HEK293 (cell line): Measurements from ENCODE around the gene HINFP.

ENCODE experiments used
- SETDB1 ChIP-seq: IDR thresholded peaks from one replicate; pipeline ENCODE4 v1.6.1; 2017; ENCODE audit warnings: mild to moderate bottlenecking, low read length, moderate library complexity, mixed read lengths; ENCODE audit not compliant: insufficient read length
- SP2 ChIP-seq: fragments of 450-650 bp; formaldehyde crosslinking; IDR thresholded peaks from 2 replicates; pipeline ENCODE4 v1.5.1; 2016; ENCODE audit warnings: missing biosample characterization, missing genetic modification characterization
- WT1 ChIP-seq: fragments of 450-650 bp; formaldehyde crosslinking; IDR thresholded peaks from 2 replicates; pipeline ENCODE4 v1.5.1; 2016; ENCODE audit warnings: missing biosample characterization, missing genetic modification characterization
- ZBTB26 ChIP-seq: fragments of 450-650 bp; formaldehyde crosslinking; optimal IDR thresholded peaks from 2 replicates; pipeline ENCODE3; 2016; ENCODE audit warnings: missing biosample characterization, mild to moderate bottlenecking, missing genetic modification characterization
- ZNF121 ChIP-seq: fragments of 450-650 bp; formaldehyde crosslinking; IDR thresholded peaks from 2 replicates; pipeline ENCODE4 v1.5.1; 2016; ENCODE audit warnings: missing biosample characterization, missing genetic modification characterization
- ZNF132 ChIP-seq: fragments of 450-650 bp; formaldehyde crosslinking; IDR thresholded peaks from 2 replicates; pipeline ENCODE4 v1.5.1; 2017; ENCODE audit warnings: missing biosample characterization, missing genetic modification characterization, borderline replicate concordance
- ZNF140 ChIP-seq: fragments of 450-650 bp; formaldehyde crosslinking; IDR thresholded peaks from 2 replicates; pipeline ENCODE4 v1.5.1; 2016; ENCODE audit warnings: missing biosample characterization, missing genetic modification characterization
- ZNF148 ChIP-seq: fragments of 450-650 bp; formaldehyde crosslinking; IDR thresholded peaks from 2 replicates; pipeline ENCODE4 v1.5.0; 2017; ENCODE audit warnings: missing biosample characterization, missing genetic modification characterization, borderline replicate concordance
- ZNF169 ChIP-seq: fragments of 450-650 bp; formaldehyde crosslinking; IDR thresholded peaks from 2 replicates; pipeline ENCODE4 v1.5.1; 2016; ENCODE audit warnings: missing biosample characterization, missing genetic modification characterization
- ZNF211 ChIP-seq: fragments of 450-650 bp; formaldehyde crosslinking; IDR thresholded peaks from 2 replicates; pipeline ENCODE4 v1.5.1; 2016; ENCODE audit warnings: low read depth, missing biosample characterization, missing genetic modification characterization
- ZNF473 ChIP-seq: fragments of 450-650 bp; formaldehyde crosslinking; IDR thresholded peaks from 2 replicates; pipeline ENCODE4 v1.5.1; 2017; ENCODE audit warnings: missing biosample characterization, missing genetic modification characterization
- ZNF544 ChIP-seq: fragments of 450-650 bp; formaldehyde crosslinking; IDR thresholded peaks from 2 replicates; pipeline ENCODE4 v1.5.0; 2017; ENCODE audit warnings: missing biosample characterization, missing genetic modification characterization
- ZNF548 ChIP-seq: fragments of 450-650 bp; formaldehyde crosslinking; IDR thresholded peaks from 2 replicates; pipeline ENCODE4 v1.5.1; 2016; ENCODE audit warnings: missing biosample characterization, missing genetic modification characterization
- ZNF560 ChIP-seq: fragments of 450-650 bp; formaldehyde crosslinking; IDR thresholded peaks from 2 replicates; pipeline ENCODE4 v1.5.1; 2017; ENCODE audit warnings: missing biosample characterization, missing genetic modification characterization, borderline replicate concordance
- ZNF585B ChIP-seq: fragments of 450-650 bp; formaldehyde crosslinking; IDR thresholded peaks from 2 replicates; pipeline ENCODE4 v1.5.1; 2016; ENCODE audit warnings: missing biosample characterization, missing genetic modification characterization
- ZNF600 ChIP-seq: fragments of 450-650 bp; formaldehyde crosslinking; IDR thresholded peaks from 2 replicates; pipeline ENCODE4 v1.5.1; 2016; ENCODE audit warnings: missing biosample characterization, missing genetic modification characterization
- ZNF658 ChIP-seq: fragments of 450-650 bp; formaldehyde crosslinking; IDR thresholded peaks from 2 replicates; pipeline ENCODE4; 2016; ENCODE audit warnings: missing biosample characterization, missing genetic modification characterization
- ZNF692 ChIP-seq: fragments of 450-650 bp; formaldehyde crosslinking; IDR thresholded peaks from 2 replicates; pipeline ENCODE4 v1.5.1; 2016; ENCODE audit warnings: missing biosample characterization, missing genetic modification characterization
- ZNF704 ChIP-seq: fragments of 450-650 bp; formaldehyde crosslinking; IDR thresholded peaks from 2 replicates; pipeline ENCODE4 v1.5.1; 2016; ENCODE audit warnings: missing biosample characterization, missing genetic modification characterization
- ZNF707 ChIP-seq: fragments of 450-650 bp; formaldehyde crosslinking; IDR thresholded peaks from 2 replicates; pipeline ENCODE4 v1.5.1; 2016; ENCODE audit warnings: missing biosample characterization, missing genetic modification characterization
- ZNF747 ChIP-seq: fragments of 450-650 bp; formaldehyde crosslinking; IDR thresholded peaks from 2 replicates; pipeline ENCODE4 v1.5.1; 2016; ENCODE audit warnings: missing biosample characterization, missing genetic modification characterization
- ZNF76 ChIP-seq: fragments of 450-650 bp; formaldehyde crosslinking; IDR thresholded peaks from 2 replicates; pipeline ENCODE4; 2016; ENCODE audit warnings: low read depth, missing biosample characterization, missing genetic modification characterization, borderline replicate concordance

The HINFP gene

GRCh38 chr11:119092880-119093842 is 28.2 kb upstream of the HINFP start (continued):
- TF ChIP-seq WT1 (tag by site-specific recombination), result no peak
- TF ChIP-seq ZNF548 (tag by site-specific recombination), result no peak
- no peak for TF ChIP-seq ZNF707 (tag by site-specific recombination)
- TF ChIP-seq ZNF692, result no peak
- TF ChIP-seq ZNF132 (tag by site-specific recombination), result no peak
- no peak for TF ChIP-seq SETDB1
- no peak for TF ChIP-seq ZNF76
- TF ChIP-seq ZNF704 (tag by site-specific recombination), result no peak
- no peak for TF ChIP-seq ZNF140 (tag by site-specific recombination)
- TF ChIP-seq ZNF148 (tag by site-specific recombination), result no peak
- TF ChIP-seq ZNF585B (tag by site-specific recombination), result no peak
- TF ChIP-seq ZNF211 (tag by site-specific recombination), result no peak
- no peak; the same call in 1 of the 2 replicates for TF ChIP-seq SP2 (tag by site-specific recombination)
- no peak for TF ChIP-seq ZBTB26 (tag by site-specific recombination)
- TF ChIP-seq ZNF747 (tag by site-specific recombination), result no peak
- TF ChIP-seq ZNF600 (tag by site-specific recombination), result no peak; the same call in 1 of the 2 replicates
- TF ChIP-seq ZNF121, result no peak
- no peak for TF ChIP-seq ZNF473
- no peak for TF ChIP-seq ZNF544 (tag by site-specific recombination)
- TF ChIP-seq ZNF658 (tag by site-specific recombination), result no peak
- no peak for TF ChIP-seq ZNF560 (tag by site-specific recombination)
- no peak for TF ChIP-seq ZNF169
